ENCODE measurements around the gene CBFA2T3. TPM values are rescaled to one million over a fixed set of nuclear protein-coding genes. Genes with fewer than 3 reads are reported as not detected.

CBFA2T3 gene
- total and polyA plus RNA-seq, 2 donors (not counting 1 experiment from before 2014, with no cell fraction given), result 40.8 to 58.3 TPM

DNA sequence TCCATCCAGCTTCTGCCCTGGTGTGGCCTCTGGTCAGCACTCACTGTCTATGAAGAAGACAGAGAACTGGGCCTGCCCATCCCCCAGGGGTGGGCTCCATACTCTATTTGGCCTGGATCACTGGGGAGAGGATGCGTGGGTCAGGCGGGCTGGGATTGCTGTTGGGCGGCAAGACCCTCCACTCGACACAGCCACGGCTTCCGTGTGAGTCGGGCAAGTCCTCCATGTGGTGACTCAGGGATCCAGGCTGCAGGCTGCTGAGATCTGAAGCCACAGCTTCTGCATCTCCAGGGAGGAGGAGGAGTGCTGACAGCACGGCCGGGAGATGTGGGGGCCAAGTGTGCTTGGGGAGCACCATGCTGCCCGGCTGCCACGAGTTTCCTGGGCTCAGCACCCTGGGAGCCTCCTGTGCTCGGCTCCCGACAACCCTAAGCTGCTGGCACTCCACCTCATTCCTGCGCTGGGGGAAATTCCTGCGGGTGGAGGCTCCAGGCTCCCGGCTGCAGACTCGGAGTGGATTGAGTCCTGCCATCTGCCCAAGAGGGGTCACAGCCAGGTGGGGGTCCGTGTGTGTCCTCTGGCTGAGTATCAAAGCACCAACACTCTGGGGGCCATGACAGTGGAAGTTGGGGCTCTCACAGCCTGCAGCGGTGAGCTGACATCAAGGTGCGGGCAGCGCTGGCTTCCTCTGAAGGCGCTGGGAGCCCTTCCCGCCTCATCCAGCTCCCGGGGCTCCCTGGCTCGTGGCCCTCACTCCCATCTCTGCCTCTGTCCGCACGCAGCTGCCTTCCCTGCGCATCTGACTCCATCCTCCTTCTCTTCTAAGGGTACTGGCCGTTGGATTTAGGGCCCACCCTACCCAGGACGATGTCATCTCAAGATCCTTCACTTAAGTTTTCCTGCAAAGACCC is 24.4 kb upstream of the CBFA2T3 start:
- no peak overlapping the region for H3K9ac ChIP-seq (ENCODE audit: low read length)
- H3K9me3 ChIP-seq (ENCODE audit: control extremely low read depth in 1 of 3, control insufficient read depth in 2 of 3, insufficient read depth in 1 of 3, low read length in 2 of 3), result peaks cover 0 to 66% (median 20%) of the 10 kb centered on the region in 3 donors
- no peaks in the 10 kb centered on the region for H3K79me2 ChIP-seq (ENCODE audit: control insufficient read depth, insufficient read depth, low read length)
- H3K27me3 ChIP-seq (replicated peaks in 1 of 4; ENCODE audit: control extremely low read depth in 1 of 4, control insufficient read depth in 3 of 4, insufficient read depth in 4 of 4, low read length in 3 of 4), result peaks cover 0 to 35% (median 10%) of the 10 kb centered on the region in 4 experiments
- Mint-ChIP-seq H3K4me1 (peaks cover 30% of the 10 kb centered on the region), H3K4me3 (no peak overlapping the region), H3K9me3 (ENCODE audit: insufficient read depth) (peaks cover 12% of the 10 kb centered on the region), H3K27me3 (peaks cover 24% of the 10 kb centered on the region), H3K27ac (no peak overlapping the region)
- intact Hi-C loops (cut with micrococcal nuclease), result no loop called here
- no peak overlapping the region for H2AFZ ChIP-seq (ENCODE audit: insufficient read depth, low read depth, low read length, poor library complexity, severe bottlenecking)
- 95% methylated on average over 29 of the region's 30 CpGs for WGBS (ENCODE audit: insufficient coverage)
- H3K4me1 ChIP-seq (ENCODE audit: control insufficient read depth in 2 of 2, insufficient read depth in 2 of 2, low read length in 2 of 2), result peaks cover 18 to 19% of the 10 kb centered on the region in 2 donors
- H4K20me1 ChIP-seq (ENCODE audit: control insufficient read depth, insufficient read depth, low read length, poor library complexity, severe bottlenecking), result no peaks in the 10 kb centered on the region
- CTCF ChIA-PET, result no interaction called here
- ATAC-seq (ENCODE audit: low read depth), result no peak
- no peak overlapping the region for H3K4me3 ChIP-seq (ENCODE audit: control extremely low read depth in 1 of 5, extremely low read depth in 1 of 5, insufficient read depth in 1 of 5, low read depth in 2 of 5, low read length in 4 of 5)
- POLR2A ChIA-PET, result interaction anchor here (0.7 kb wide), 1 partner anchor 139 kb away, joined by 3 read pairs; no protein-coding TSS in a partner anchor
- no peak overlapping the region for H3K4me2 ChIP-seq (replicated peaks; ENCODE audit: low read depth, low read length, poor library complexity, severe bottlenecking)
- no peaks in the 10 kb centered on the region for H3K36me3 ChIP-seq (replicated peaks in 1 of 2; ENCODE audit: control extremely low read depth in 1 of 2, control insufficient read depth in 1 of 2, extremely low read depth in 1 of 2, insufficient read depth in 2 of 2, low read length in 1 of 2)
- no peak overlapping the region for H3K27ac ChIP-seq (ENCODE audit: low read length in 2 of 2)
- DNase-seq, result no peak
- no peak for TF ChIP-seq EZH2 (IDR thresholded peaks at IDR 0.05; ENCODE audit: borderline replicate concordance, insufficient read depth, low read depth, low read length, poor library complexity, severe bottlenecking)
- TF ChIP-seq, protein P1, sequence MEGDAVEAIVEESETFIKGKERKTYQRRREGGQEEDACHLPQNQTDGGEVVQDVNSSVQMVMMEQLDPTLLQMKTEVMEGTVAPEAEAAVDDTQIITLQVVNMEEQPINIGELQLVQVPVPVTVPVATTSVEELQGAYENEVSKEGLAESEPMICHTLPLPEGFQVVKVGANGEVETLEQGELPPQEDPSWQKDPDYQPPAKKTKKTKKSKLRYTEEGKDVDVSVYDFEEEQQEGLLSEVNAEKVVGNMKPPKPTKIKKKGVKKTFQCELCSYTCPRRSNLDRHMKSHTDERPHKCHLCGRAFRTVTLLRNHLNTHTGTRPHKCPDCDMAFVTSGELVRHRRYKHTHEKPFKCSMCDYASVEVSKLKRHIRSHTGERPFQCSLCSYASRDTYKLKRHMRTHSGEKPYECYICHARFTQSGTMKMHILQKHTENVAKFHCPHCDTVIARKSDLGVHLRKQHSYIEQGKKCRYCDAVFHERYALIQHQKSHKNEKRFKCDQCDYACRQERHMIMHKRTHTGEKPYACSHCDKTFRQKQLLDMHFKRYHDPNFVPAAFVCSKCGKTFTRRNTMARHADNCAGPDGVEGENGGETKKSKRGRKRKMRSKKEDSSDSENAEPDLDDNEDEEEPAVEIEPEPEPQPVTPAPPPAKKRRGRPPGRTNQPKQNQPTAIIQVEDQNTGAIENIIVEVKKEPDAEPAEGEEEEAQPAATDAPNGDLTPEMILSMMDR (IDR thresholded peaks at IDR 0.05), result no peak

All from B cell (primary cell).